Right lobe of liver (tissue), 4 donors: ENCODE results near the gene PLXNB1.

Experiments used
- POLR2A ChIP-seq: fragments of 450-650 bp; IDR thresholded peaks from one replicate; pipeline ENCODE4 v1.6.1; 2017; ENCODE audit warnings: antibody characterized with exemption, mild to moderate bottlenecking
- TF ChIP-seq, protein P1 (sequence below), 4 donors: fragments of 200-600 bp in 3 of 4; fragments of 450-650 bp in 1 of 4; IDR thresholded peaks; one replicate each; pipeline versions ENCODE4 v1.5.1 to v1.8.0; 2016 to 2022; ENCODE audit warnings: antibody characterized with exemption in 4 of 4, mild to moderate bottlenecking in 2 of 4
- donor health status: DM: no; HTN: no; CAD: no.
- donor health status: DM: no; HTN: no; CAD: no.
- donor health status: DM: no; HTN: yes; CAD: no.

DNA sequence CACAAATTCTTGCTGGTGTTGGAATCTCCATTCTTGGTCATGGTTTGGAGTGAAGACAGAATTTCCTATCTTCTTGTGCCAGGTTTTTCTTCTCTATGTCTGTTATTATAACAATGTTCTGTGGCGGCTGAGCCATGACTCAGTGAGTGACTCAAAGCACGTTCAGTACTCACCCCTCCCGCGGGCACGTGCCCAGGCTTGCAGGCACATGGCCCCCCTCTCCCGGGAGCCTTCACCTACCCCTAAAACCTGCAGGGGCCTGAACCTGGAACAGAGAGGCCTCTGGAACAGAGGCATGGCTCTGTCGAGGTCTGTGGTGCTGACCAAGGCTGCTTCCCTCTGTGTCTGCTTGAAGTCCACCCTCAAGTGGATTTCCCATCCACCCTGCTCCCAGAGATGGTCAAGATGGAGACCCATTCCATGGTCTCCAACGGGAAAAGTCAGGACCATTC lies 27.6 kb downstream of the PLXNB1 start:
- TF ChIP-seq, protein P1, sequence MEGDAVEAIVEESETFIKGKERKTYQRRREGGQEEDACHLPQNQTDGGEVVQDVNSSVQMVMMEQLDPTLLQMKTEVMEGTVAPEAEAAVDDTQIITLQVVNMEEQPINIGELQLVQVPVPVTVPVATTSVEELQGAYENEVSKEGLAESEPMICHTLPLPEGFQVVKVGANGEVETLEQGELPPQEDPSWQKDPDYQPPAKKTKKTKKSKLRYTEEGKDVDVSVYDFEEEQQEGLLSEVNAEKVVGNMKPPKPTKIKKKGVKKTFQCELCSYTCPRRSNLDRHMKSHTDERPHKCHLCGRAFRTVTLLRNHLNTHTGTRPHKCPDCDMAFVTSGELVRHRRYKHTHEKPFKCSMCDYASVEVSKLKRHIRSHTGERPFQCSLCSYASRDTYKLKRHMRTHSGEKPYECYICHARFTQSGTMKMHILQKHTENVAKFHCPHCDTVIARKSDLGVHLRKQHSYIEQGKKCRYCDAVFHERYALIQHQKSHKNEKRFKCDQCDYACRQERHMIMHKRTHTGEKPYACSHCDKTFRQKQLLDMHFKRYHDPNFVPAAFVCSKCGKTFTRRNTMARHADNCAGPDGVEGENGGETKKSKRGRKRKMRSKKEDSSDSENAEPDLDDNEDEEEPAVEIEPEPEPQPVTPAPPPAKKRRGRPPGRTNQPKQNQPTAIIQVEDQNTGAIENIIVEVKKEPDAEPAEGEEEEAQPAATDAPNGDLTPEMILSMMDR (IDR thresholded peaks at IDR 0.05), result no peak
- TF ChIP-seq POLR2A, result no peak
